Measurements from ENCODE around the gene CCND2. TPM values are rescaled to one million over a fixed set of nuclear protein-coding genes. Genes with fewer than 3 reads are reported as not detected.
A peak's percentile ranks its signal among the peaks of the same experiment; 100 is the strongest.

CCND2 gene
- total RNA-seq, 2 donors from 2014 or later = 180 to 217 TPM

GRCh38 chr12:4320853-4321701 is 47.5 kb downstream of the CCND2 start, which contains the start of gene TIGAR:
Gene TIGAR (plus strand): TSS chr12:4321213. CDS start chr12:4321272, 59 bp downstream.
- no peak for TF ChIP-seq CTCF (IDR thresholded peaks at IDR 0.05)
- no peaks in the 10 kb centered on the region for H3K9me3 ChIP-seq
- H3K36me3 ChIP-seq = no peaks in the 10 kb centered on the region
- peak within 1 kb of the TSS; percentile 82 for H3K27ac ChIP-seq
- no peaks in the 10 kb centered on the region for H3K27me3 ChIP-seq
- DNase-seq = peak; percentile 90
- intact Hi-C loops (cut with DNase I) = no loop called here
- H3K9ac ChIP-seq (ENCODE audit: low read depth in 2 of 2, low read length in 2 of 2) = peak within 1 kb of the TSS; percentile 88 to 99
- peak within 1 kb of the TSS; percentile 91 for H3K4me3 ChIP-seq
- H3K4me1 ChIP-seq = no peaks in the 10 kb centered on the region

GRCh38 chr12:4322726-4323125 is 49.2 kb downstream of the CCND2 start:
- intact Hi-C loops (cut with DNase I) = no loop called here
- H3K27ac ChIP-seq = no peak overlapping the region

More at GRCh38 chr12:4322726-4323125, 49.2 kb downstream of the CCND2 start:
- Histone ChIP-seq H3K4me3 (no peak overlapping the region), H3K9me3 (no peaks in the 10 kb centered on the region), H3K4me1 (no peaks in the 10 kb centered on the region), H3K36me3 (no peaks in the 10 kb centered on the region), H3K9ac (ENCODE audit: low read depth in 2 of 2, low read length in 2 of 2) (no peak overlapping the region), H3K27me3 (no peaks in the 10 kb centered on the region)
- no peak for TF ChIP-seq CTCF (IDR thresholded peaks at IDR 0.05)
- DNase-seq = no peak

Other genes with a start within 250 kb of the CCND2 start
- gene TIGAR, start 47.5 kb downstream of the CCND2 start, total RNA-seq = 10 to 100 TPM; 14.1 to 17.7 TPM
- not detected for gene FGF23, start 106.0 kb downstream of the CCND2 start, total RNA-seq
- gene FGF6, start 172.1 kb downstream of the CCND2 start, total RNA-seq = not detected